Measurements from ENCODE around the gene RNF14. TPM values are rescaled to one million over a fixed set of nuclear protein-coding genes. Genes with fewer than 3 reads are reported as not detected.

The RNF14 gene
- total RNA-seq, 2 donors from 2014 or later = 27.5 to 33.0 TPM

DNA sequence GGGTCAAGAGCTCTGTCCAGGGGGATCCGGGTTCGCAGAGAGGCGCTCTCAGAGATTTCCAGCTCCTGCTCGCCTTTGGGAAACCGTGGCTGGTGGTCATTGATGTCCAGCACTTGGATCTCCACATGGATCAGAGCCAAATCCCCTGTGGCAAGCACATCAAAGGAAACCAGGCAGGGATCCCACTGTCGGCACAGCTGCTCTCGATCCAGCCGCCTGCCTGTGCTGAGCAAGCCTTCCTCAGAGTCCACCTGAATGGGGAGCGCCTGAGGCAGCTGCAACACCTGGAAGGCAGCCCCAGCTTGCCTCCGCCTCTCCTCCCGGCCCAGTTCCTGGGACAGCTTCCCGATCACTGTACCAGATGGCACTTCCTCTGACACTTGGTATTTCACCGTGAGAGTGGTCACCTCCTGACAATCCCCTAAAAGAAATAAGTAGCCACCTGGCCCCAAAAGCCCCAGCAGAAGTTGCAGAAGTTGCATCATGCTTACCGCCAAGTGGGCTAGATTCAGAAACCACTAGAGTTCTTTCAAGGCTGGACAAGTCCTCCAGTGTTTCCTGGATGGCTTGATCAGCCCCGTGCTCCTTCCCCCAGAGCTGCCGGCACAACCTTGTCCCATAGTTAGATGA, 11.4 kb upstream of the RNF14 start:
- 86 to 89% methylated on average over 14 to 16 of the region's 16 CpGs for WGBS, 2 experiments (ENCODE audit: insufficient coverage in 1 of 2, insufficient read length in 1 of 2)
- Mint-ChIP-seq H3K4me1 (peaks cover 10% of the 10 kb centered on the region), H3K9me3 (no peaks in the 10 kb centered on the region), H3K36me3 (ENCODE audit: low read depth) (no peaks in the 10 kb centered on the region), H3K27ac (no peak overlapping the region), H3K4me3 (no peak overlapping the region), H3K27me3 (ENCODE audit: insufficient read depth) (peaks cover 3% of the 10 kb centered on the region)
- Histone ChIP-seq H3K36me3 (ENCODE audit: control insufficient read depth, insufficient read depth, low read length) (no peaks in the 10 kb centered on the region), H3K4me3 (ENCODE audit: low read length) (no peak overlapping the region), H3K9ac (ENCODE audit: extremely low read depth, low read length, poor library complexity, severe bottlenecking) (no peak overlapping the region), H3K27me3 (ENCODE audit: control insufficient read depth, insufficient read depth, low read length, poor library complexity, severe bottlenecking) (no peaks in the 10 kb centered on the region), H3K27ac (ENCODE audit: low read depth, low read length) (no peak overlapping the region), H3K9me3 (ENCODE audit: control insufficient read depth, low read length) (no peaks in the 10 kb centered on the region), H3K4me1 (ENCODE audit: control insufficient read depth, insufficient read depth, low read length) (no peaks in the 10 kb centered on the region)
- TF ChIP-seq, protein P1, sequence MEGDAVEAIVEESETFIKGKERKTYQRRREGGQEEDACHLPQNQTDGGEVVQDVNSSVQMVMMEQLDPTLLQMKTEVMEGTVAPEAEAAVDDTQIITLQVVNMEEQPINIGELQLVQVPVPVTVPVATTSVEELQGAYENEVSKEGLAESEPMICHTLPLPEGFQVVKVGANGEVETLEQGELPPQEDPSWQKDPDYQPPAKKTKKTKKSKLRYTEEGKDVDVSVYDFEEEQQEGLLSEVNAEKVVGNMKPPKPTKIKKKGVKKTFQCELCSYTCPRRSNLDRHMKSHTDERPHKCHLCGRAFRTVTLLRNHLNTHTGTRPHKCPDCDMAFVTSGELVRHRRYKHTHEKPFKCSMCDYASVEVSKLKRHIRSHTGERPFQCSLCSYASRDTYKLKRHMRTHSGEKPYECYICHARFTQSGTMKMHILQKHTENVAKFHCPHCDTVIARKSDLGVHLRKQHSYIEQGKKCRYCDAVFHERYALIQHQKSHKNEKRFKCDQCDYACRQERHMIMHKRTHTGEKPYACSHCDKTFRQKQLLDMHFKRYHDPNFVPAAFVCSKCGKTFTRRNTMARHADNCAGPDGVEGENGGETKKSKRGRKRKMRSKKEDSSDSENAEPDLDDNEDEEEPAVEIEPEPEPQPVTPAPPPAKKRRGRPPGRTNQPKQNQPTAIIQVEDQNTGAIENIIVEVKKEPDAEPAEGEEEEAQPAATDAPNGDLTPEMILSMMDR (conservative IDR thresholded peaks at IDR 0.05) = no peak
- DNase-seq = no peak

DNA sequence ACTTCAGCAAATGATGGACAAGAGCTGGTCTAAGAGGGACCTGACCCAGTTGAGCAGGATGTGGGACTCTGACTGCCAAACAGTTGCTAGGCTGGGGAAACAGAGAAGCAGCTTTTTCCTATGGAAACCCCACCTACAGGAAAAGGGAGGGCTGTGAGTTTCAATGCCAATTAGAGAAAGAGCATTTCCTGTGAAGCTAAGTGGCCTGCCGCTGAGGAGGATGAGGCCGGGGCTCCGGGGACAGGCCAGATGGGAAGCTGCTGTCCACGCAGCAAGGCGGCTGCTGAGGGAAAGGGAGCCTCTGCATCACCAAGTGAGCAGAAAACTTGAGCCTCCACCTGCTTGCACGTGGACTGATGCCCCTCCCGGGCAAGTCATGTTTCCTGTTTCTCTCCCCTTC, 10.8 kb upstream of the RNF14 start, which contains the start of gene PCDH12:
PCDH12 (minus strand) TSS at position 90 of the 400 bp plus-strand sequence. CDS start 351 bp downstream, outside the sequence.
- no peaks in the 10 kb centered on the region for H3K9me3 ChIP-seq (ENCODE audit: control insufficient read depth, low read length)
- H3K27me3 ChIP-seq (ENCODE audit: control insufficient read depth, insufficient read depth, low read length, poor library complexity, severe bottlenecking) = no peaks in the 10 kb centered on the region
- no peaks in the 10 kb centered on the region for H3K4me1 ChIP-seq (ENCODE audit: control insufficient read depth, insufficient read depth, low read length)
- H3K4me3 Mint-ChIP-seq = no peak within 1 kb of the TSS
- peaks cover 3% of the 10 kb centered on the region for H3K27me3 Mint-ChIP-seq (ENCODE audit: insufficient read depth)
- no peak within 1 kb of the TSS for H3K4me3 ChIP-seq (ENCODE audit: low read length)
- no peak within 1 kb of the TSS for H3K27ac Mint-ChIP-seq
- no peaks in the 10 kb centered on the region for H3K9me3 Mint-ChIP-seq
- peaks cover 10% of the 10 kb centered on the region for H3K4me1 Mint-ChIP-seq
- TF ChIP-seq, protein P1 (conservative IDR thresholded peaks at IDR 0.05) = no peak
- DNase-seq = no peak
- H3K36me3 ChIP-seq (ENCODE audit: control insufficient read depth, insufficient read depth, low read length) = no peaks in the 10 kb centered on the region
- H3K27ac ChIP-seq (ENCODE audit: low read depth, low read length) = no peak within 1 kb of the TSS
- 69 to 70% methylated on average over 6 to 7 of the region's 7 CpGs for WGBS, 2 experiments (ENCODE audit: insufficient coverage in 1 of 2, insufficient read length in 1 of 2)
- no peaks in the 10 kb centered on the region for H3K36me3 Mint-ChIP-seq (ENCODE audit: low read depth)
- no peak within 1 kb of the TSS for H3K9ac ChIP-seq (ENCODE audit: extremely low read depth, low read length, poor library complexity, severe bottlenecking)

DNA sequence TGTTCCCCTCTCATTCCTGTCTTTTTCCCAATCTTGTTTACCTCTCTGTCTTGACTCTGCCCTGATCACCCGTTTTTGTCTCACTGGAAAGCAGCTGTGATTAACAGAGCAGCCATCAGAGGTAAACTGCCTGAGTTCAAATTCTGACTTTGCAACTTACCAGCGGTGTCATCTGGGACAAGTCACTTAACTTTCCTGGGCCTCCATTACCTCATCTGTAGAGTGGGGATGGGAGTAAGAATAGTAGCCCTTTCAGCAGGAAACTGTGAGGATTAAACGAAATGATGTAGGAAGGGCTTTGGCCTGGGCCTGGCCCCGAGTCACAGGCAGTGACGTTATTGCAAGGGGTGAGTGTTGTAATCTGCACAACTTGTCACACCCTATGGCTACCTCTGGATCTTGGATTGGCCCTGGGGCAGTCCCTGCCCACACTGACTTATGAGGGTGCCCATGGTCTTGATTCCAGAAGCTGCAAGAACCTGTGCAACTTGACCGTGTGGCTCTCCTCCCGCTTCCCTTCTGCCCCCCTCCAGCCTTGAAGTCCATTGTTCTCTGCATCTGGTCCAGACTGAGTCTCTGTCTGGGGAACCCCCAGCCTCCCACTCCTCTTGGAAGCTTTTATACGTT, 10.2 kb upstream of the RNF14 start:
- Histone ChIP-seq H3K36me3 (ENCODE audit: control insufficient read depth, insufficient read depth, low read length) (no peaks in the 10 kb centered on the region), H3K9ac (ENCODE audit: extremely low read depth, low read length, poor library complexity, severe bottlenecking) (no peak overlapping the region), H3K9me3 (ENCODE audit: control insufficient read depth, low read length) (no peaks in the 10 kb centered on the region), H3K4me3 (ENCODE audit: low read length) (no peak overlapping the region), H3K27ac (ENCODE audit: low read depth, low read length) (no peak overlapping the region), H3K27me3 (ENCODE audit: control insufficient read depth, insufficient read depth, low read length, poor library complexity, severe bottlenecking) (no peaks in the 10 kb centered on the region), H3K4me1 (ENCODE audit: control insufficient read depth, insufficient read depth, low read length) (no peaks in the 10 kb centered on the region)
- Mint-ChIP-seq H3K36me3 (ENCODE audit: low read depth) (no peaks in the 10 kb centered on the region), H3K9me3 (no peaks in the 10 kb centered on the region), H3K4me3 (no peak overlapping the region), H3K27me3 (ENCODE audit: insufficient read depth) (peaks cover 3% of the 10 kb centered on the region), H3K4me1 (peaks cover 10% of the 10 kb centered on the region), H3K27ac (no peak overlapping the region)
- DNase-seq = no peak
- TF ChIP-seq, protein P1 (conservative IDR thresholded peaks at IDR 0.05) = no peak
- WGBS, 2 experiments (ENCODE audit: insufficient coverage in 1 of 2, insufficient read length in 1 of 2) = 84 to 87% methylated on average over 6 to 8 of the region's 8 CpGs
